Measurements from ENCODE around the gene CSMD2.
"Not testable (repeated sequence)": the region's sequence is repeated elsewhere in the genome, so short reads cannot be mapped to it uniquely, and the experiment has no call there.

Gene CSMD2

DNA sequence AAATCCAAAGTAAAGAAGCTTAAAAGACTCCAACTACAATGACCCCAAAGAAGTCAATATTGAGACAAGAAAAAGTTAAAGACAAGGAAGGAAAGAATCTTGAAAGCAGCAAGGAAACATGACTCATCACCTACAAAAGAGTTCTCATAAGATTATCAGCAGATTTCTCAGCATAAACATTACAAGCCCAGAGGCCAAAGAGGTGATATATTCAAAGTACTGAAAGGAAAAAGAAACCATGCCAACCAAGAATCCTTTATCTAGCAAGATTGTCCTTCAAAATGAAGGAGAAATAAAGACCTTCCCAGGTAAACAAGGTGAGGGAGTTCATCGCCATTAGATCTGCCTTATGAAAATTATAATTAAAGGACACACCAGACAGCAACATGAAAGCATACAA is 49.8 kb downstream of the CSMD2 start:
- ATAC-seq (replicated peaks): no peak
- DNase-seq: no peak
- Mint-ChIP-seq H3K27me3 (peaks cover 0 to 15% of the 10 kb centered on the region in 2 donors), H3K4me1 (ENCODE audit: low read depth in 2 of 2) (no peaks in the 10 kb centered on the region), H3K9me3 (peaks cover 7% of the 10 kb centered on the region in 2 donors), H3K27ac (no peak overlapping the region), H3K36me3 (ENCODE audit: insufficient read depth) (no peaks in the 10 kb centered on the region), H3K4me3 (no peak overlapping the region)

DNA sequence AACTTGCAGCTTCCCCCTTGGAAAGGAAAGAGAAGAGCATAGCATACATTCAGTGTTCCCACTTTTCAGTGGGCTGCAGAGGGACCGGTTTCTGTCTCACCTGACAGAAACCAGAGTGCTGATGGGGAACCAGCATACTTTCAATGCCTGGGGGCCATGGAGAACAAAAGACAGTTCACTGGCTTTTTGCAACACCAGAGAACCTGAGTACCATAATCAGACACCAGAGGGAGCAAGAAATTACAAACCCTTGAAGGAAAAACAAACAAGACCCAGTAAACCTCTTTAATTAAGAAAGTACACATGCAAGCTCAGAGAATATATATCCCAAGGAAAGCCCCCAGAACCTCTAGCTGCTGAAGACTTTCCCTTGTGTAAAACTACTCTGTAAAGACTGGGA is 51.1 kb downstream of the CSMD2 start:
- Mint-ChIP-seq H3K4me3 (no peak overlapping the region), H3K4me1 (ENCODE audit: low read depth in 2 of 2) (no peaks in the 10 kb centered on the region), H3K27ac (no peak overlapping the region), H3K9me3 (peaks cover 7% of the 10 kb centered on the region in 2 donors), H3K27me3 (peaks cover 2 to 15% of the 10 kb centered on the region in 2 donors), H3K36me3 (ENCODE audit: insufficient read depth) (no peaks in the 10 kb centered on the region)
- no peak for ATAC-seq (replicated peaks)
- no peak for DNase-seq

DNA sequence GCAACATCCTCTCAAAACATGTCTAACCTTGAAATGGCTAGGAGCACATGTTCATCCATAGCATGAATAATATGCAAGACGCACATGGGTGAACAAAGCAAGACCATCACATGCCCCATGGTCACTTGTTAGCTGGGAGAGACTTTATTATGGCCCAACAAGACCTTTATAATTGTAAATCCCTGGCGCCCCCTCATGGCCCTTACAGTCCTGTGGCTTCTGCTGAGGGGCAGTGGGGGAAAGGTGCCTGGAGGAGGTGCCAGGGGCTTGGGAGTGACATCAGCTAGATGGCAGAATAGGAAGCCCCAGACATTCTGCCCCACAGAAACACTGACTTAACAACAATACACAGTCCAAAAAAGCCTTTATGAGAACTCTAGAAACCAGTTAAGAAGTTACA is 51.7 kb downstream of the CSMD2 start:
- Mint-ChIP-seq H3K9me3 (peaks cover 7% of the 10 kb centered on the region in 2 donors), H3K27me3 (peaks cover 7 to 20% of the 10 kb centered on the region in 2 donors), H3K4me3 (no peak overlapping the region), H3K27ac (no peak overlapping the region), H3K36me3 (ENCODE audit: insufficient read depth) (no peaks in the 10 kb centered on the region), H3K4me1 (ENCODE audit: low read depth in 2 of 2) (no peaks in the 10 kb centered on the region)
- no peak for DNase-seq
- ATAC-seq (replicated peaks): no peak

DNA sequence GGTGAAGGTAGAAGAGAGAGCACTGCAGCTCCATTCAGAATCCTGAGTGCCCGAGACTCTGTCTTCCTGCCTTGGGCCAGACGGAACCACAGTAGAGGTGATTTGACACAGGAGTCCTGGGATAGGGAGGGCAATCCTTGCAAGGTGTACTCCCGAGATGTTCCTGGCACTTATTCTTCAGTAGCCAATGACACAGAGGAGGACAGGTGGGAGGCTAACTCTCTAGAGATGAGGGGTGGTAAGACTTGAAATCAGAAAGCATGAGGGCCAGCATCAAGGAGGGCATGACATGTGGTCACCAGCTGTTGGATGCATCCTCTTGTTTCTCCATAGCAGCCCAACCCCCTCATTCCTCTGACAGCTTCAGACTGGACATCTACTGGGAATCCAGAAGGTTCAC is 56.3 kb downstream of the CSMD2 start:
- H3K27ac Mint-ChIP-seq: no peak overlapping the region
- no peaks in the 10 kb centered on the region for H3K36me3 Mint-ChIP-seq (ENCODE audit: insufficient read depth)
- ATAC-seq (replicated peaks): no peak
- H3K27me3 Mint-ChIP-seq: peaks cover 38 to 52% of the 10 kb centered on the region in 2 donors
- H3K4me1 Mint-ChIP-seq (ENCODE audit: low read depth in 2 of 2): no peaks in the 10 kb centered on the region
- no peak overlapping the region for H3K4me3 Mint-ChIP-seq
- DNase-seq: no peak
- H3K9me3 Mint-ChIP-seq: no peaks in the 10 kb centered on the region

DNA sequence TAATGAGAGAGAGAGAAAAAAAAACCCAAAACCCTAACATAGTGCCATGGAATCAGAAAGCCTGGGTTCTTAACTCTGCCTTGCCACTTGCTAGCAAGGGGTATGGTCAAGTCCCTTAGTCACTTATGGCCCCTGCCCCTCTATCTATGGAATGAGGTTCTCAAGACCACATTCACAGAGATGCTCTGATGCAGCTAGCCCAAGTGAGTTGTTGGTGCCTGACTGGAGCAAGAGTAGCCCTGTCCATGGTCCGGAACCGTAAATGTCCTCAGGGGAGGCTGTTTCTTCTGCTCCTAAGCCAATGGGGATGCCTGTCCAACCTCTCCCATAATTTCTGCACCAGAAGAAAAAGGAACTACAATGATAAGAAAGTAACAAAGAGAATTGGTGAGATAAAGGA is 56.8 kb downstream of the CSMD2 start:
- ATAC-seq (replicated peaks): no peak
- Mint-ChIP-seq H3K9me3 (no peaks in the 10 kb centered on the region), H3K27me3 (peaks cover 38 to 52% of the 10 kb centered on the region in 2 donors), H3K27ac (no peak overlapping the region), H3K4me3 (no peak overlapping the region), H3K36me3 (ENCODE audit: insufficient read depth) (no peaks in the 10 kb centered on the region), H3K4me1 (ENCODE audit: low read depth in 2 of 2) (no peaks in the 10 kb centered on the region)
- DNase-seq: no peak

DNA sequence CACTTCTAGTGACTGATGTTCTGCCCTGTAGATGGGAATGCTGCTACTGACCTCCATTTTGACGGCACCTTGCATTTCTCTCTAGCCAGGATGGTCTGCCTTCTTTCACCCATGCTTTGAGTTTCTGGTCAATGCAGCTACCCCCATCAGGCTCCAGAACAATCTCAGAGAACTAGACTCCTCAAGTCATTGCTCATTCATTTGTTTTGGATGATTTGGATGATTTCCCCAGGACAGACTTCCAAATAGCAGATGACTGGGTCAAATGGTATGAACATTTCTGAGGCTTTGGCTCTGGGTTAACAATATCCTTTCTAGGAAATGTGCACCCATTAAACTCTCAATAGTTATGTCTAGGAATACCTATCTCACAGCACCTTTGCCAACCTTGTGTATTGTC is 63.9 kb downstream of the CSMD2 start:
- DNase-seq (no peak), ATAC-seq (replicated peaks) (no peak)
- peaks cover 24 to 28% of the 10 kb centered on the region in 2 donors for H3K27me3 Mint-ChIP-seq
- no peaks in the 10 kb centered on the region for H3K36me3 Mint-ChIP-seq (ENCODE audit: insufficient read depth)
- H3K27ac Mint-ChIP-seq: no peak overlapping the region
- no peak overlapping the region for H3K4me3 Mint-ChIP-seq
- no peaks in the 10 kb centered on the region for H3K9me3 Mint-ChIP-seq
- no peaks in the 10 kb centered on the region for H3K4me1 Mint-ChIP-seq (ENCODE audit: low read depth in 2 of 2)

DNA sequence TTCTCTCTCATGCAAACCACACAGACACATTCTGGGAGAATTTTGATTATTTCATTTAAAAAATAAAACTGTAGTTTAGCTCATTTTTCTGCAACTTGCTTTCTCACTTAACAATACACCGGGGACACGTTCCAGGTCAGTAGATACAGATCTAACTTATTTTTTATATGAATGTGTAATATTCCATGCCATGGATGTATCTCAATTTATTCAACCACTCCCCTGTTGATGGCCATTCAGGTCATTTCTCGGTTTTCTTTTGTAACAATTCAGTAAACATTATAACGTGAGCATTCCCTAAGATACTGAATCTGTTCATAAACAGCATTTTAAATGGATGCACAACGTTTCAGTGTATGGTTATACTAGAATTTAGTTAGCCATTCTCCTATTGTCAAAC is 64.7 kb downstream of the CSMD2 start:
- Mint-ChIP-seq H3K4me1 (ENCODE audit: low read depth in 2 of 2) (no peaks in the 10 kb centered on the region), H3K27ac (no peak overlapping the region), H3K36me3 (ENCODE audit: insufficient read depth) (no peaks in the 10 kb centered on the region), H3K27me3 (peaks cover 16 to 20% of the 10 kb centered on the region in 2 donors), H3K9me3 (no peaks in the 10 kb centered on the region), H3K4me3 (no peak overlapping the region)
- ATAC-seq (replicated peaks) (no peak), DNase-seq (no peak)

DNA sequence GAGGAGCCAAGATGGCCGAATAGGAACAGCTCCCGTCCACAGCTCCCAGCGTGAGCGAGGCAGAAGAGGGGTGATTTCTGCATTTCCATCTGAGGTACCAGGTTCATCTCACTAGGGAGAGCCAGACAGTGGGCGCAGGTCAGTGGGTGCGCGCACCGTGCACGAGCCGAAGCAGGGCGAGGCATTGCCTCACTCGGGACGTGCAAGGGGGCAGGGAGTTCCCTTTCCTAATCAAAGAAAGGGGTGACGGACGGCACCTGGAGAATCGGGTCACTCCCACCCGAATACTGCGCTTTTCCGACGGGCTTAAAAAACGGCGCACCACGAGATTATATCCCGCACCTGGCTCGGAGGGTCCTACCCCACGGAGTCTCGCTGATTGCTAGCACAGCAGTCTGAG is 72.6 kb downstream of the CSMD2 start:
- not testable (repeated sequence) for ATAC-seq (replicated peaks); H3K9me3 Mint-ChIP-seq; DNase-seq; H3K4me3 Mint-ChIP-seq; H3K27ac Mint-ChIP-seq; H3K36me3 Mint-ChIP-seq (ENCODE audit: insufficient read depth); H3K4me1 Mint-ChIP-seq (ENCODE audit: low read depth in 2 of 2)
- H3K27me3 Mint-ChIP-seq: peaks cover 12 to 17% of the 10 kb centered on the region in 2 donors

DNA sequence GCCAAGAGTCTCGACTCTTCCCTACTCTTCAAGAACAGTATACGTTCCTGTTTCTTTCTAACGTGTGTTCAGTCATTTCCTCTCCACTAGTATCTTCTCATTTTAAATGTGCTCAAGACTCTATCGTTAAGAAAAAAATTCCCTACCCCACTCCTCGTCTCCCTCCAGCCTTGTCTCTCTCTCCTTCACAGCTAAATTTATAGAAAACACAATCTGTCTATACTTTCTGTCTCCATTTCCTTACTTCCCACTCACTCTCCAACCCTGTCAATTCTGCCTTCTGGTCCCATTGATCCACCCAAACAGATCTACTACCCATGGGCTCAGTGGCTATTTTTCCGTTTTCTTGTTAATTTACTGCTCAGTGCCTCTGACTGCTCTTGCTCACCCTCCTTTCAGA is 75.3 kb downstream of the CSMD2 start:
- peaks cover 12 to 26% of the 10 kb centered on the region in 2 donors for H3K27me3 Mint-ChIP-seq
- no peaks in the 10 kb centered on the region for H3K36me3 Mint-ChIP-seq (ENCODE audit: insufficient read depth)
- DNase-seq (no peak), ATAC-seq (replicated peaks) (no peak)
- no peak overlapping the region for H3K27ac Mint-ChIP-seq
- H3K4me3 Mint-ChIP-seq: no peak overlapping the region
- no peaks in the 10 kb centered on the region for H3K4me1 Mint-ChIP-seq (ENCODE audit: low read depth in 2 of 2)
- H3K9me3 Mint-ChIP-seq: peaks cover 4 to 9% of the 10 kb centered on the region in 2 donors

DNA sequence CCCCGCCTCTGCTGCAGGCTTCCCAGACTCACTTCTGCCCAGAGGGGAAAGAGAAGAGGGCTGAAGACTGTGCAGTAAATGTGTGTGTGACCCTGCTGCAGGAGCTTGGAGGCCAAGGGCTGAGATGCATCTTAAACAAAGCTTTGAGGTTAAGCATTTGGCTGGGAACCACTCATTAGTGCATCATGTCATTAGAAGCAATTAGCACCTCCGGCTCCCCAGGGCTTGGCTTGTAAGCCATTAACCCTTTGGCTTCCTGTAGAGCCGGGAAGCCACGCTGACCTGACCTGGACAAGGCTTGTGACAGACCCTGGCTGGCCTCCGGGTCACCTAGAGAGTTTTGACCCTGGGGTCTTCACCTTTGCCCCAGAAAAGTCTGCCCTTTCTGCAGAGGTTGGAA is 77.0 kb downstream of the CSMD2 start:
- peaks cover 4 to 9% of the 10 kb centered on the region in 2 donors for H3K9me3 Mint-ChIP-seq
- no peaks in the 10 kb centered on the region for H3K4me1 Mint-ChIP-seq (ENCODE audit: low read depth in 2 of 2)
- DNase-seq (no peak), ATAC-seq (replicated peaks) (no peak)
- no peak overlapping the region for H3K27ac Mint-ChIP-seq
- no peak overlapping the region for H3K4me3 Mint-ChIP-seq
- no peaks in the 10 kb centered on the region for H3K36me3 Mint-ChIP-seq (ENCODE audit: insufficient read depth)
- peaks cover 12 to 32% of the 10 kb centered on the region in 2 donors for H3K27me3 Mint-ChIP-seq

DNA sequence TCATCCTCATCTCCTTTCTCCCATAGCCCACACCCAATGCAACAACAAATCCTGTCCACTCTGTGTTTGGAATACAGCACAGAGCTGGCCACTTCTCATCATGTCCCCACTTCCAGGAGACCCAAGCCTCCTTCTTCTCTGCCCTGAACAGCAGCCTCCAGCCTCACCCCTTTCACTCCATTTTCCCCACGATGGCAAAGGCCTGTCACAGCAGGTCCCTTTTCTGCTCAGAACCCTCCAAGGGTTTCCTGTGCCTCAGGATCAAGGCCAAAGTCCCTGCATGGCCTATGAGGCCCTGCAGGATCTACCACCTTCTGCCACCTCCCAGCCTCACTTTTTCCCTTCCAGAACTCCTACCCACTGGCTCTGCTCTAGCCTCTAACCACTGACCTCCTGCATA is 78.5 kb downstream of the CSMD2 start:
- Mint-ChIP-seq H3K27me3 (peaks cover 12 to 32% of the 10 kb centered on the region in 2 donors), H3K4me1 (ENCODE audit: low read depth in 2 of 2) (no peaks in the 10 kb centered on the region), H3K9me3 (peaks cover 4 to 9% of the 10 kb centered on the region in 2 donors), H3K4me3 (no peak overlapping the region), H3K27ac (no peak overlapping the region), H3K36me3 (ENCODE audit: insufficient read depth) (no peaks in the 10 kb centered on the region)
- DNase-seq (no peak), ATAC-seq (replicated peaks) (no peak)

DNA sequence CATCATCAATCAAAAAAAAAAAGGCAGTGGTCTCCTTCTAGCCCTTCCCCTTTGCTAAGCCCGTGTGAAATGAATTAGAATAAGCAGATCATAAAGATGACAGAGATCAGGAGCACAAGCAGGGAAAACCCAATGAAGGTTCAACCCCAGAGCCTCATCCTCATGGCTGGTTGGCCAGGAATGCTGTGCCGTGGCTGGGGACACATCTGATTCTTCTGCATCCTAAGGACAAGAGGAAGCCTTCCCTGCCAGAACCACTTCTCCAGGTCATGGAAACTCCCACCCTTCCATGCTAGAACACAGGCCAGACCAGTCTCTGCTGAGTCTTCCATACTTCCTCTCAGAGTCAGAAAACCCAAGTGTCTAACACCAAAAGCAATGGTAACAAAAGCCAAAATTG is 81.1 kb downstream of the CSMD2 start:
- H3K27ac Mint-ChIP-seq: no peak overlapping the region
- no peaks in the 10 kb centered on the region for H3K4me1 Mint-ChIP-seq (ENCODE audit: low read depth in 2 of 2)
- H3K9me3 Mint-ChIP-seq: peaks cover 0 to 16% of the 10 kb centered on the region in 2 donors
- H3K36me3 Mint-ChIP-seq (ENCODE audit: insufficient read depth): no peaks in the 10 kb centered on the region
- H3K4me3 Mint-ChIP-seq: no peak overlapping the region
- DNase-seq (no peak), ATAC-seq (replicated peaks) (no peak)
- H3K27me3 Mint-ChIP-seq: peaks cover 0 to 14% of the 10 kb centered on the region in 2 donors

DNA sequence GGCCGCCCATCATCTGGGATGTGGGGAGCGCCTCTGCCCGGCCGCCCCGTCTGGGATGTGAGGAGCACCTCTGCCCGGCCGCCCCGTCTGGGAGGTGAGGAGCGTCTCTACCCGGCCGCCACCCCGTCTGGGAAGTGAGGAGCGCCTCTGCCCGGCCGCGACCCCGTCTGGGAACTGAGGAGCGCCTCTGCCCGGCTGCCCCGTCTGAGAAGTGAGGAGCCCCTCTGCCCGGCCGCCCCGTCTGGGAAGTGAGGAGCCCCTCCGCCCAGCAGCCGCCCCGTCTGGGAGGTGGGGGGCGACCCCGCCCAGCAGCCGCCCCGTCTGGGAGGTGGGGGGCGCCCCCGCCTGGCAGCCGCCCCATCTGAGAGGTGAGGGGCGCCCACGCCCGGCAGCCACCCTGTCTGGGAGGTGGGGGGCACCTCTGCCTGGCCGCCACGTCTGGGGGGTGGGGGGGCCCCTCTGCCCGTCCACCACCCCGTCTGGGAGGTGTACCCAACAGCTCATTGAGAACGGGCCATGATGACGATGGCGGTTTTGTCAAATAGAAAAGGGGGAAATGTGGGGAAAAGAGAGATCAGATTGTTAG is 82.9 kb downstream of the CSMD2 start:
- not testable (repeated sequence) for H3K27ac Mint-ChIP-seq; H3K36me3 Mint-ChIP-seq (ENCODE audit: insufficient read depth); H3K4me3 Mint-ChIP-seq; DNase-seq; H3K4me1 Mint-ChIP-seq (ENCODE audit: low read depth in 2 of 2); ATAC-seq (replicated peaks)
- Mint-ChIP-seq H3K9me3 (peaks cover 0 to 16% of the 10 kb centered on the region in 2 donors), H3K27me3 (peaks cover 0 to 14% of the 10 kb centered on the region in 2 donors)

DNA sequence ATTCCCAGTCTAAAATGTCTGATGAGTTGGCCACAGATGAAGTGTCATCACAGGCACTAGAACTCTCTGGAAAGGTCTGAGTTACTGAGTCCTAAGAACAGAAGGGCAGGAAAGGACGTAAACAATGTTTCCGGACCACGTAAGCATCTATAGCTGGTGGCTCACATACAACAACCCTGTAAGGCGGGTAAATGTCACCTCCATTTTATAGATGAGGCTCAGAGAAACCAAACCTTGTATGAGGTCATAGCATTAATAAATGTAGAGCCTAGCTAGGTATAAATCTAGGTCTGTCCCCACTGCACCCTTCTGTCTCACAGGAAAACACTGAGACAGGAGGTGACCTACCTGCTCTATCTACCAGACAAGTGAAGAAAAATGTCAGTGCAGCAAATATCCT is 86.6 kb downstream of the CSMD2 start:
- Mint-ChIP-seq H3K4me3 (no peak overlapping the region), H3K9me3 (peaks cover 0 to 6% of the 10 kb centered on the region in 2 donors), H3K4me1 (ENCODE audit: low read depth in 2 of 2) (no peaks in the 10 kb centered on the region), H3K27me3 (peaks cover 0 to 24% of the 10 kb centered on the region in 2 donors), H3K27ac (no peak overlapping the region), H3K36me3 (ENCODE audit: insufficient read depth) (no peaks in the 10 kb centered on the region)
- DNase-seq: no peak
- ATAC-seq (replicated peaks): no peak

DNA sequence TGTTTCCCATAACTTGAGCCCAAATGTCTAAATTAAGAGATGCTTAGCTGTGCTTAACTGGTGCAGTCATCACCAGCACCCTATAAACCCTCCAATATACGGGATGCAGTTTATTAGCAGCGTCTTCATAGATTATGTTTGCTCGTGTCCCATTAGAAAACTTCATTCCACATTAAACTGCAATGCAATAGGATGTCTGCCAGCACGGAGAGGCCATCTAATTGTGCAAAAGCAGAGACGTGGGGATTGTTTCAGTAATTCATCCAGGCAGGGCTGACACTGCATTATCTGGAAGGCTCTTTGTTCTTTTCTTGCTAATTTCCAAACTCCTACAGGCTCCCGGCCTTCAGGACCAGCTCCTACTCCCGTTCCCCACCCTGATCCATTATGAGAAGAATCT is 89.5 kb downstream of the CSMD2 start:
- Mint-ChIP-seq H3K27me3 (peaks cover 23 to 52% of the 10 kb centered on the region in 2 donors), H3K27ac (no peak overlapping the region), H3K4me3 (no peak overlapping the region), H3K9me3 (peaks cover 0 to 6% of the 10 kb centered on the region in 2 donors), H3K36me3 (ENCODE audit: insufficient read depth) (no peaks in the 10 kb centered on the region), H3K4me1 (ENCODE audit: low read depth in 2 of 2) (no peaks in the 10 kb centered on the region)
- ATAC-seq (replicated peaks) (no peak), DNase-seq (no peak)

Data from effector memory CD8-positive, alpha-beta T cell (primary cell).